HG02759 (cell line): Measurements from ENCODE around the gene ZNF101.
A peak's percentile ranks its signal among the peaks of the same experiment; 100 is the strongest.
"Not testable (repeated sequence)": the region's sequence is repeated elsewhere in the genome, so short reads cannot be mapped to it uniquely, and the experiment has no call there.

ENCODE experiments used
- ATAC-seq: cut with Tn5 transposase; IDR thresholded peaks from one replicate; pipeline ENCODE4 v1.9.1; 2021; ENCODE audit warnings: mild to moderate bottlenecking, moderate library complexity; ENCODE audit not compliant: unreplicated experiment

ZNF101 gene

GRCh38 chr19:19659646-19660245 lies 8.9 kb upstream of the ZNF101 start:
- no peak for ATAC-seq

- ATAC-seq, result no peak
These were observed 7.4 kb upstream of the ZNF101 start for GRCh38 chr19:19661141-19661674.

DNA sequence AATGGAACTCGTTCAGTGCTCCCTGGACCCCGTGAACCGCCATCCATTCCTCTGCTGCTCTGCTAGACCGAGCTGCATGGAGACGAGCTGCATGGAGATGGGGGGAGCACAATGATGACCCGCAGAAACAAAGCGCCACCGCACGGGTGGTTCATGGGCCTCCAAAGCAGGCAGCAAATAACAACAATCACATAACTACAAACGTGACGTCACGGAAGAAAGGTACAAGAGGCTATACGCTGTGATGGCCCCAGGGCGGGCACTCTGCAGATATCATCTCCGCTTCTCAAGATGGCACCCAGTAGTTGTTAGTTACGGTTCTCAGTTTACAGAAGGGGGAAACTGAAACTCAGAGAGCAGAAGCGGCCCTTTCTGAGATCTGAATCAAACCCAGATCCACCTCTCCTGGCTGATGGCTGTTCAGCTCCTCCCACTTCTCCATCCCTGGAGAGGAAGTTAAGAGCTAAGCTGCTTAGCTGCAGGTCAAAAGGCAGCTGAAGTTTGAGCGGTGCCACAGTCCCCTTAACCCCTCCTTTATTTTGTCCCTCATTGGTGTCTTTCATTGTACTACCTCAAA lies 6.9 kb upstream of the ZNF101 start:
- ATAC-seq, result peak; percentile 24

- ATAC-seq, result no peak
These were observed 6.3 kb upstream of the ZNF101 start for GRCh38 chr19:19662344-19662743.

GRCh38 chr19:19662871-19663255 lies 5.8 kb upstream of the ZNF101 start:
- ATAC-seq, result no peak

- ATAC-seq, result peak; percentile 82
These were observed 5.2 kb upstream of the ZNF101 start, which contains the start of gene ATP13A1 for GRCh38 chr19:19663256-19664120. Gene ATP13A1, minus strand, starts transcription at chr19:19663676. Its CDS starts 10 bp downstream, at chr19:19663666.

DNA sequence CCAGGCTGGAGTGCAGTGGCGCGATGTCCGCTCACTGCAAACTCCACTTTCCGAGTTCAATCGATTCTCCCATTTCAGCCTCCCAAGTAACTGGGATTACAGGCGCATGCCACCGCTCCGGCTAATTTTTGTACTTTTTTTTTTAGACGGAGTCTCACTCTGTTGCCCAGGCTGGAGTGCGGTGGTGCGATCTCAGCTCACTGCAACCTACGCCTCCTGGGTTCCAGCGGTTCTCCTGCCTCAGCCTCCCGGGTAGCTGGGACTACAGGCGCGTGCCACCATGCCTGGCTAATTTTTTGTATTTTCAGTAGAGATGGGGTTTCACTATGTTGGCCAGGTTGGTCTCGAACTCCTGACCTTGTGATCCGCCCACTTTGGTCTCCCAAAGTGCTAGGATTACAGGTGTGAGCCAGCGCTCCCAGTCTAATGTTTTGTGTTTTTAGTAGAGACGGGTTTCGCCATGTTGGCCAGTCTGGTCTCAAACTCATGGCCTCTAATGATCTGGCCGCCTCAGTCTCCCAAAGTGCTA lies 3.2 kb upstream of the ZNF101 start:
- not testable (repeated sequence) for ATAC-seq

DNA sequence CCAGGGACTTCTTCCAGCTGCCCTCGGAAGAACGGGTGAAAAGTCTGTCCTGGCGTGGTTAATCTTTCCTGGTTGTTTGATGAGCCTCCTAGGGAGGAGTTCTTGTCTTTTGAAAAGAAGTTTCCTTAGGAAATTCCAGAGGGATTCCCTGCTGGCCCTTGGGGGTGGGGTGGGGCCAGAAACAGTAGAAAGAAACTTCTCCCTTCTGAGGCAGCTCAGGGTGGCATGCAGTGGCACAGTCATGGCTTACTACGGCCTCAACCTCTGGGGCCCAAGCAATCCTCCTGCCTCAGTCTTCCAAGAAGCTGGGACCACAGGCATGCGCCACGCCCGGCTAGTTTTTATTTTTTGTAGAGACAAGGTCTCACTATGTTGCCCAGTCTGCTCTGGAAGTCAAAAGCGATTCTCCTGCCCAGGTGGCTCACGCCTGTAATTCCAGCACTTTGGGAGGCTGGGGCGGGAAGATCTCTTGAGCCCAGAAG lies 1.5 kb downstream of the ZNF101 start:
- no peak for ATAC-seq

GRCh38 chr19:19672816-19673215 lies 4.2 kb downstream of the ZNF101 start:
- no peak for ATAC-seq

DNA sequence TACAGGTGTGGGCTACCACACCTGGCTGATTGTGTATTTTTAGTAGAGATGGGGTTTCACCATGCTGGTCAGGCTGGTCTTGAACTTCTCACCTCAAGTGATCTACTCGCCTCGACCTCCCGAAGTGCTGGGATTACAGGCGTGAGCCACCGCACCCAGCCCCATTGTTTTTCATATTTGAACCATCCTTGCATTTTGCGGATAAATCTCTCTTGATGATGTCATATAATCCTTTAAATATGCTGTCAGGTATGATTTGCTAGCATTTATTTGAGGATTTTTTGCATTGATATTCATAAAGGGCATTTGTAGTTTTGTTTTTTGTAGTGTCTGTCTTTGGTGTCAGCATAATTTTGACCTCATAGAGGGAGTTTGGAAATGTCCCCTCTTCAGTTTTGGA lies 5.7 kb downstream of the ZNF101 start:
- ATAC-seq, result no peak

DNA sequence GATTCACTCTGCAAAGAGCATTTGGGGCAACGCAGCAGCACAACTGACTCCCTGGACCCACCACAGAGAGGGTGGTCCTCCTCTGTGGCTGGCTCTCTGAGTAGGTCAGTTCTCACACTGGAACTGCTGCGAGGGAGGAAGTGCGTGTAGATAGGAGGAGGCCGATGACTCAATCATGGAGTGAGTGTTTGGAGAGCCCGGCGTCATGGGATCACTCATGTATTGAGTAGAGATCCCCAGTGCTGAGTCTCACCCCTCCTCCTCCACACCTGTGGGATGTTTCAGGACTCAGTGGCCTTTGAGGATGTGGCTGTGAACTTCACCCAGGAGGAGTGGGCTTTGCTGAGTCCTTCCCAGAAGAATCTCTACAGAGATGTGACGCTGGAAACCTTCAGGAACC lies 8.9 kb downstream of the ZNF101 start:
- no peak for ATAC-seq

DNA sequence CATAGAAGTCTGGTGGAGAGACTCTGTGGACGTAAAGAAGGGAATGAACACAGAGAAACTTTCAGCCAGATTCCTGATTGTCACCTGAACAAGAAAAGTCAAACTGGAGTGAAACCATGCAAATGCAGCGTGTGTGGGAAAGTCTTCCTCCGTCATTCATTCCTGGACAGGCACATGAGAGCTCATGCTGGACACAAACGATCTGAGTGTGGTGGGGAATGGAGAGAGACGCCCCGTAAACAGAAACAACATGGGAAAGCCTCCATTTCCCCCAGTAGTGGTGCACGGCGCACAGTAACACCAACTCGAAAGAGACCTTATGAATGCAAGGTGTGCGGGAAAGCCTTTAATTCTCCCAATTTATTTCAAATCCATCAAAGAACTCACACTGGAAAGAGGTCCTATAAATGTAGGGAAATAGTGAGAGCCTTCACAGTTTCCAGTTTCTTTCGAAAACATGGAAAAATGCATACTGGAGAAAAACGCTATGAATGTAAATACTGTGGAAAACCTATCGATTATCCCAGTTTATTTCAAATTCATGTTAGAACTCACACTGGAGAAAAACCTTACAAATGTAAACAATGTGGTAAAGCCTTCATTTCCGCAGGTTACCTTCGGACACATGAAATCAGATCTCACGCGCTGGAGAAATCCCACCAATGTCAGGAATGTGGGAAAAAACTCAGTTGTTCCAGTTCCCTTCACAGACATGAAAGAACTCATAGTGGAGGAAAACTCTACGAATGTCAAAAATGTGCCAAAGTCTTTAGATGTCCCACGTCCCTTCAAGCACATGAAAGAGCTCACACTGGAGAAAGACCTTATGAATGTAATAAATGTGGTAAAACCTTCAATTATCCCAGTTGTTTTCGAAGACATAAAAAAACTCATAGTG lies 10.8 kb downstream of the ZNF101 start:
- no peak for ATAC-seq

DNA sequence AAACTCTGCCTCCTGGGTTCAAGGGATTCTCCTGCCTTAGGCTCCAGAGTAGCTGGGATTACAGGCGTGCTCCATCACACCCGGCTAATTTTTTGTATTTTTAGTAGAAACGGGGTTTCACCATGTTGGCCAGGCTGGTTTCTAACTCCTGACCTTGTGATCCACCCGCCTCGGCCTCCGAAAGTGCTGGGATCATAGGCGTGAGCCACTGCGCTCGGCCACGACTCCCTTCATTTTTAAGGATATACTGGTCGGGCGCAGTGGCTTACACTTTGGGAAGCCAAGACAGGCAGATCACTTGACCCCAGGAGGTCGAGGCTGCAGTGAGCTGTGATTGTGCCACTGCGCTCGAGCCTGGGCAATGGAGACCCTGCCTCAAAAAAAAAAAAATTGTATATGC lies 17.5 kb downstream of the ZNF101 start:
- not testable (repeated sequence) for ATAC-seq

DNA sequence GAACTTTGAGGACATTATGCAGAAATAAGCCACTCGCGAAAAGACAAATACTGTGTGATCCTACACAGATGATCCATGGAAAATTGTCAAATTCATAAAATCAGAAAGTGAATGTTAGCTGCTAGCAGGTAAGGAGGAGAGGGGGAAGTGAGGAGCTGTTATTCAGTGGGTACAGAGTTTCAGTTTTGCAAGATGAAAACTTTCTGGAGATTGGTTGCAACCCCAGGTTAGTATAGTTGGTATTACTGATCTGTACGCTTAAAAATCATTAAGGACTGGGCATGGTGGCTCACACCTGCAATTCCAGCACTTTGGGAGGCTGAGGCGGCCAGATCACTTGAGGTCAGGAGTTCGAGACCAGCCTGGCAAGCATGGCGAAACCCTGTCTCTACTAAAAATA lies 17.9 kb downstream of the ZNF101 start:
- no peak for ATAC-seq

GRCh38 chr19:19687090-19687489 lies 18.5 kb downstream of the ZNF101 start:
- no peak for ATAC-seq

GRCh38 chr19:19689023-19689422 lies 20.4 kb downstream of the ZNF101 start:
- not testable (repeated sequence) for ATAC-seq

GRCh38 chr19:19691683-19692082 lies 23.0 kb downstream of the ZNF101 start:
- no peak for ATAC-seq

- ATAC-seq, result no peak
These were observed 27.7 kb downstream of the ZNF101 start for GRCh38 chr19:19696386-19696785.

- ATAC-seq, result no peak
These were observed 28.9 kb downstream of the ZNF101 start for GRCh38 chr19:19697589-19697988.

GRCh38 chr19:19700493-19700892 lies 31.9 kb downstream of the ZNF101 start:
- not testable (repeated sequence) for ATAC-seq
